ENCODE measurements around the gene CXXC5. TPM values are rescaled to one million over a fixed set of nuclear protein-coding genes. Genes with fewer than 3 reads are reported as not detected.

The CXXC5 gene
- total RNA-seq, 1 donor from 2014 or later = 51.8 TPM

- Histone ChIP-seq H3K27me3 (no peaks in the 10 kb centered on the region), H3K27ac (peak overlapping the region; percentile 91), H3K36me3 (no peaks in the 10 kb centered on the region), H3K4me1 (peaks cover 47% of the 10 kb centered on the region), H3K9me3 (no peaks in the 10 kb centered on the region), H3K4me3 (peak overlapping the region; percentile 49 to 51)
- DNase-seq (ENCODE audit: extremely low spot score in 2 of 2) = no peak
- intact Hi-C loops (cut with DNase I) = loop anchor here (1.0 to 5.0 kb wide), 2 partner anchors 10 to 50 kb away; no protein-coding TSS in a partner anchor
- no peak for TF ChIP-seq CTCF (IDR thresholded peaks at IDR 0.05)
- TF ChIP-seq POLR2AphosphoS5 (IDR thresholded peaks at IDR 0.05; ENCODE audit: insufficient read depth in 1 of 2, low read depth in 1 of 2) = no peak
- no peak for TF ChIP-seq POLR2A (IDR thresholded peaks at IDR 0.05)
Measured at GRCh38 chr5:139636975-139637408, 11.2 kb upstream of the CXXC5 start.

GRCh38 chr5:139637438-139638089, 10.6 kb upstream of the CXXC5 start:
- TF ChIP-seq CTCF (IDR thresholded peaks at IDR 0.05) (peak in 1 of 3 experiments; percentile 40), POLR2A (IDR thresholded peaks at IDR 0.05) (peak in 1 of 2 donors; percentile 15), POLR2AphosphoS5 (IDR thresholded peaks at IDR 0.05; ENCODE audit: insufficient read depth in 1 of 2, low read depth in 1 of 2) (peak in 1 of 2 donors; percentile 65)
- intact Hi-C loops (cut with DNase I) = loop anchor here (1.0 to 5.0 kb wide), 2 partner anchors 10 to 50 kb away; no protein-coding TSS in a partner anchor

GRCh38 chr5:139638090-139638735, 9.9 kb upstream of the CXXC5 start:
- peak in 1 of 2 donors; percentile 89 for DNase-seq (ENCODE audit: extremely low spot score in 2 of 2)

More at GRCh38 chr5:139637438-139638089, 10.6 kb upstream of the CXXC5 start:
- DNase-seq (ENCODE audit: extremely low spot score in 2 of 2) = peak in 1 of 2 donors; percentile 91
- no peaks in the 10 kb centered on the region for H3K9me3 ChIP-seq
- H3K36me3 ChIP-seq = no peaks in the 10 kb centered on the region
- H3K4me1 ChIP-seq = peaks cover 53% of the 10 kb centered on the region
- H3K27me3 ChIP-seq = no peaks in the 10 kb centered on the region
- peak overlapping the region; percentile 91 for H3K27ac ChIP-seq
- peak overlapping the region; percentile 49 to 51 for H3K4me3 ChIP-seq

GRCh38 chr5:139638736-139639618, 9.2 kb upstream of the CXXC5 start:
- Histone ChIP-seq H3K9me3 (no peaks in the 10 kb centered on the region), H3K4me3 (no peak overlapping the region), H3K4me1 (peaks cover 67% of the 10 kb centered on the region), H3K27ac (peak overlapping the region; percentile 91), H3K36me3 (no peaks in the 10 kb centered on the region), H3K27me3 (no peaks in the 10 kb centered on the region)
- DNase-seq (ENCODE audit: extremely low spot score in 2 of 2) = peak; percentile 85 to 93
- intact Hi-C loops (cut with DNase I) = loop anchor here (5.0 kb wide), 1 partner anchor 48 kb away; no protein-coding TSS in a partner anchor
- TF ChIP-seq CTCF (IDR thresholded peaks at IDR 0.05) (no peak), POLR2A (IDR thresholded peaks at IDR 0.05) (no peak), POLR2AphosphoS5 (IDR thresholded peaks at IDR 0.05; ENCODE audit: insufficient read depth in 1 of 2, low read depth in 1 of 2) (no peak)

More at GRCh38 chr5:139638090-139638735, 9.9 kb upstream of the CXXC5 start:
- no peaks in the 10 kb centered on the region for H3K36me3 ChIP-seq
- H3K27ac ChIP-seq = peak overlapping the region; percentile 91
- TF ChIP-seq POLR2AphosphoS5 (IDR thresholded peaks at IDR 0.05; ENCODE audit: insufficient read depth in 1 of 2, low read depth in 1 of 2) (peak in 1 of 2 donors; percentile 78), POLR2A (IDR thresholded peaks at IDR 0.05) (no peak)
- intact Hi-C loops (cut with DNase I) = loop anchor here (5.0 kb wide), 1 partner anchor 49 kb away; no protein-coding TSS in a partner anchor
- H3K27me3 ChIP-seq = no peaks in the 10 kb centered on the region
- H3K9me3 ChIP-seq = no peaks in the 10 kb centered on the region
- peak overlapping the region; percentile 49 to 51 for H3K4me3 ChIP-seq
- H3K4me1 ChIP-seq = peaks cover 59% of the 10 kb centered on the region
